NOMO-1 treated with DMSO at 0.1 percent for 48 hours (cell line): Measurements from ENCODE around the gene SEC14L1.

ENCODE experiments used
- DNase-seq: peaks from one replicate; lab custom pipeline; 2025; ENCODE audit not compliant: unreplicated experiment; lab: John Stamatoyannopoulos, UW

The SEC14L1 gene

DNA sequence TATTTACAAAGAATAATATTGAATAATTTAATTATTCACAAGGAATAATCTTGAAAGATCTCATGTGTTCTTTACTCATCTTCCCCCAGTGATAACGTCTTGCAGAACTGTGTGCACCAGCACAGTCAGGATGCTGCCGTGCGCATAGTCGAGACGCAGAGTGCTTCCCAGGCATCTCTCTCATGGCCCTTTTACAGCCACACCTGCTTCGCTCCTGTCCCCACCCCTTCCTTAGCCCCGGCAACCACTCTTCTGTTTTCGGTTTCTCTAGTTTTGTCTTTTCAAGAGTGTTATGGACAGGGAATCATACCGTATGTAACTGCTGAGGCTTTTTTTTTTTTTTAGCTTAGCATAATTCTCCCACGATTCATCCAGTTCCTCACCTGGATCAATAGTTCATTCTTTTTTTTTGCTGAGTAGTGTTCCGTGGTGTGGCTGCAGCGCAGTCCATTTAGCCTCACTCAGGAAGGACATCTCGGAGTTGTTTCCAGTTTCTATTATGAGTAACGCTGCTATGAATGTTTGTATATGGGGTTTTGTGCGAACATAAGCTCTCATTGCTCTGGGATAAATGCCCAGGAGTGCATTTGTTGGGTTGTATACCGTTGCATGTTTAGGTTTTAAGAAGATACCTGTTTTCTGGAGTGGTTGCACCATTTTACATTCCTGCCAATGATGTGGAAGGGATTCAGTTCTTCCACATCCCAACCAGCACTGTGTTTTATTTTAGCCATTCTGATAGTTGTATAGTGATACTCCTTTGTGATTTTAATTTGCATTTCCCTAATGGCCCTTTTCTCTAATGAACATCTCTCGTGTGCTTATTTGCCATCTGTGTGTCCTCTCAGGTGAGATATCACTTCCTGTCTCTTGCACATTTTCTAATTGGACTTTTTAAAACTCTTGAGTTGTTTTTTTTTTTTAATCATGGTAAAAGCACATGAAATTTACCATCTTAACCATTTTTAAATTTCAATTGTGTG lies 47.6 kb downstream of the SEC14L1 start:
- DNase-seq, result no peak

DNA sequence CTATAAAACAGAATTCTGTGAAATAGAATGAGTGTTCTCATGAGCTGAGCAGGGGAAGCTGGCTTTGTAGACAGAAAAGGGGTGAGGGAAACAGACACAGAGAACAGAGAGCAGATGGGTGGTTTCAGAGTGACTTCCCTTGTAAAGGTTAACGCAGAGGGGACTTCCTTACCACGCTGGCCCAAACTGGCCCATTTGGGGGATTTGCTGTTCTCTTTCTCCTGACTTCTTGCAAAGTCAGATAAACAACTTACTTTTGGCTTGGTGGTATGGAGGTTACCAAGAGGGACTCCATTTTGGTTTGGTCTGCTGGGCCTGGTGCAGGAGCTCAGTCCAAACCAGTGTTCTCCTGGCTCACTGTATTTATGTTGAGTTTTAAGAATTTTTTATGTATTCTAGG lies 48.4 kb downstream of the SEC14L1 start:
- no peak for DNase-seq

DNA sequence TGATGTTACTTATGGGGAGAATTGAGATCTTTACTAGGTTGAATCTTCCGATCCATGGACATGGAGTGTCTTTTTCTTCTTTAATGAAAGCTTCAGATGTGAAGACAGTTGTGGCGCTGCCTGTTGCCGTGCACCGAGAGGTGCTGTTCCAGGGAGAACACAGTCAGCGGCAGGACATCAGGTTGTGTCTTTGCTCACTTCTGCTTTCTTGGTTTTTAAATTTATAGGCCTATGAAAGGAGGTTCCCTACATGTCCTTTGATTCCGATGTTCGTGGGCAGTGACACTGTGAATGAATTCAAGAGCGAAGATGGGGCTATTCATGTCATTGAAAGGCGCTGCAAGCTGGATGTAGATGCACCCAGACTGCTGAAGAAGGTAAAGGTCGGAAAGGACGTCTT lies 49.8 kb downstream of the SEC14L1 start:
- DNase-seq, result peak; percentile 87

DNA sequence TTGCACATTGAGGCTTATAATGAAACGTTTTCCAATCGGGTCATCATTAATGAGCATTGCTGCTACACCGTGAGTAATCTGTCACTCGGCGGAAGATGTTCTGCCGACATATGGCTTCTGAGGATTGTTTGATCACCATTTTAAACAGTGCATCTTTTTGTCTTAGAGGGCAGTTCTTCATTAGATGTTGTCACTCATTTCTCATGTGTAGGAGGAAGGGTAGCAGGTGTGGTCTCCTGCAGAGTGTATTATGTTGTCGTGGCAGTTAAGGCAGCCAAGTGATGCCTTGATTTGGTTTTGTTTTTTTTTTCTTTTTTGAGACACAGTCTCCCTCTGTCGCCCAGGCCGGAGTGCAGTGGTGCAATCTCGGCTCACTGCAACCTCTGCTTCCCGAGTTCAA lies 50.5 kb downstream of the SEC14L1 start:
- DNase-seq, result no peak

DNA sequence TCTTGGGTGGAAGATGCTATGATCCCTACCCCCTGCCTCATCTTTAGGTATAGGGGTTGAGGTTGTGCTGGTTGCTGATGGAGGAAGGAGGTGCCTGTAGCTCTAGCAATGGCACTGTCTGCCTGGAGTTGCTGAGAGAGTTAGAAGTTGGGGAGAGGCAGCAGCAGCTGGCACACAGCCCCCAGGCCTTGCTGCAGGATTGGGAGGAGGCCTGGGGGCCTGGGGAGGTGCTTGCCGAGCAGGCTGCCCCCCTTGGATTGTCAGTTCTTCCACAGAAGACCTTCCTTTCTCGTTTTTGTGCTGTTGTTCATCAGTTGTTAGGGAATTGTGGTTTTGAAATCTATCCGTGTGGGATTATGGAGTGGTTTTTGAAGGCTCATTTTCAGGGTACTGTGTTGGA lies 52.9 kb downstream of the SEC14L1 start:
- no peak for DNase-seq

DNA sequence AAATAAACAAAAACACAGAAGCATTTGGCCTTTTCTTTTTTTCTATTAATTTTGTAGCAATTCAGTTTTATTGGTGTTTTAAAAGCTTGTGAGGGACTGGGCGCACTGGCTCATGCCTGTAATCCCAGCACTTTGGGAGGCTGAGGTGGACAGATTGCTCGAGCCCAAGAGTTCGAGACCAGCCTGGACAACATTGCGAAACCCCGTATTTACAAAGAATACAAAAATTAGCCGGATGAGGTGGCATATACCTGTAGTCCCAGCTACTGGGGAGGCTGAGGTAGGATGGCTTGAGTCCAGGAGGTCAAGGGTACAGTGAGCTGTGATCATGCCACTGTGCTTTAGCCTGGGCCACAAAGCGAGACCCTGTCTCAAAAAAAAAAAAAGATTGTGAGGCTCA lies 53.4 kb downstream of the SEC14L1 start:
- no peak for DNase-seq

DNA sequence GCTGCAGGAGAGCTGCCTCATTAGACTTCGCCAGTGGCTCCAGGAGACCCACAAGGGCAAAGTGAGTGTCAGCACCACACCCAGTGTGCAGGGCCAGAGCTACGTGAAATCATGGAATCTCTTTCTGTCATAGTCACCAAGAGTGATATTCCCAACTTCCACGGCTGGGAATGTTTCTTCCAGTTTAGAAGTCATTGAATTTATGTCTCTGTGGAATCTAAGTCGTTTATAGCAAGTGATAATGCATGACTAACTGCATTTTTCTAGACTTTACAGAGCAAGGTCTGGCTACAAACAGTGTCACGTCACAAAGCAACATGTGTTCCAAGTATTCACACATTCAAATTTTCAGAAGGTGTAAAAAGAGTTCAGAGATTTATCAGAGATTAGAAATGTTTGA lies 55.5 kb downstream of the SEC14L1 start:
- no peak for DNase-seq

DNA sequence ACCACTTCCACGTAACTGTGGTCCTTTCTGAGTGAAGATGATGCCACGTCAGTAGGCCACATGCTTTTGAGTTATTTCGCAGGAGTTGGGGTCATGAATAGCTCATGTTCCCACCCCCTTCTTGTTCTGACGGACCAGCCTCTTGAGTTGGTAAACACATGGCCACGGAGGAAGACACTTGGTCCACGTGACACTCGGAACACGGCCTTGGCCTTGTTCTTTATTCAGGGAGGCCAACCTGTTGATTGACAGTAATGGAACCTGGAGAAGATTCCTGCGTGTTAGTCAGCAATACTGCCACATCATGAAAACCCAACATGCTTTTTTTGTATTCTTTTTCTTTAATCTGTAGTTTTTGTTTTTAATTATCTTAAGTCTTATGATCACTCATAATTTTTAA lies 56.3 kb downstream of the SEC14L1 start:
- no peak for DNase-seq

DNA sequence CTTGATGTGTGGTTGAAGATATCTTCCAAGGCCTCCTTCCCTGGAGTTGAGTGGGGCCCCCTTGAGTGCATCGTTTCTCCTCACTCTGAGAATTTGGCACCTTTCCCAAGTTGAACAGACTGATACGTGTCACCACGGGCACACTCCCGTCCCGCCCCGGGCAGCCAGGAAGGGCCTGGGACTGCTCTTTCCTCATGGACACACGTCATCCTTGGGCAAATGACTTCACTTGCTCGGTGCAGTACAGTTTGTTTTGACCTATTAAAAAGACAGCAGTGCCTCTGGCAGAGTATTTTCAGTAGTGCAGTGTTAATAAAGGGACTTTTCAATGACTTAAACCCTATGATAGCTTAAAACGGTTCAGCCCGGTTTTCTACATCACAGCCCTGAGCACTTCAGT lies 59.9 kb downstream of the SEC14L1 start:
- no peak for DNase-seq

DNA sequence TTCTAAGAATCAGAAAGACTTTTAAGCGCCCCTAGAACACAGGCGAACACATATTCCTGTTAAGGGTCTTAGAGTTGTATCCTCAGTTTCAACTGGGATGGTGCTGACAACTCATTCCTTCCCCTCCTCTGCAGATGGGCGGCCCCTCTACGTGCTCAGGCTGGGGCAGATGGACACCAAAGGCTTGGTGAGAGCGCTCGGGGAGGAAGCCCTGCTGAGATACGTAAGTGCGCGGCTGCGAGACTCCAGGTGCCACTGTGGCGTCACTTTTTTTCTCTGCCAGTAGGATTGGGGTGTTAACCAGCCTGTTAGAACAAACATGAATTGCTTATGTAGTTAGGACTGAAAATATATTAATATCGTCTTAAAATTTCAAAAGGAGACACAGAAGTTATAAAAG lies 62.7 kb downstream of the SEC14L1 start:
- no peak for DNase-seq

DNA sequence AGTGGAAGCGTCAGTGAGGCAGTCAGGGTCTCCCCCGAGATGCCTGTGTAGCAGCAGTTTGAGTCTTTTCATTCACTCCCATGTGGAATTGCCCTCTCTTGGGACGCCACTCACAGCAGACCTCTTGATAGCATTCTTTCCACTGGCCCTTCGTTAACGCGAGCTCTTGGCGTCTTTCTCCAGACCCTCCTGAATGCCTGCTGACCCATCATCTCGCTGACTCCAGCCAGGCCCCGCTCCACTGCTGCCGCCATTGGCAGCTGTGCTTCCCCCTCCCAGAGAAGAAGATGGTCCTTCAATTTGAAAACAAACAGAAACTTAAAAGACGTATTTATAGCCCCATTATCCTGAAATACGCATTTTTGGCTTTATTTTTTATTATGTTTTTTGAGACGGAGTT lies 63.1 kb downstream of the SEC14L1 start:
- DNase-seq, result no peak

DNA sequence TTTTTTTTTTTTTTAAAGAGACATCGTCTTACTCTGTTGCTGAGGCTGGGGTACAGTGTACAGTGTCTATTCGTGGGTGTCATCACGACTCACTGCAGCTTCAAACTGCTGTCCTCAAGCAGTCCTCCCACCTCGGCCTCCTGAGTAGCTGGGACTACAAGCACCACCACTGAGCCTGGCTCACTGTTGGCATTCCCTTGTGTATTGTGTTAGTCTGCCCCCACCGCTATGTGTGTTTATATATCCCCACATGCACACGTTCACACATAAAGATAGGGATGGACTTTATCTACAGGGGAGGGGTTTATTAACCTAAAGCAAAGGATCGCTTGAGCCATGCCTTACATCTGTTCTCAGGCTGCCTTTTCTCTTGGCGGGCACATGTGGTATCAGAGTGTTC lies 63.8 kb downstream of the SEC14L1 start:
- DNase-seq, result no peak

DNA sequence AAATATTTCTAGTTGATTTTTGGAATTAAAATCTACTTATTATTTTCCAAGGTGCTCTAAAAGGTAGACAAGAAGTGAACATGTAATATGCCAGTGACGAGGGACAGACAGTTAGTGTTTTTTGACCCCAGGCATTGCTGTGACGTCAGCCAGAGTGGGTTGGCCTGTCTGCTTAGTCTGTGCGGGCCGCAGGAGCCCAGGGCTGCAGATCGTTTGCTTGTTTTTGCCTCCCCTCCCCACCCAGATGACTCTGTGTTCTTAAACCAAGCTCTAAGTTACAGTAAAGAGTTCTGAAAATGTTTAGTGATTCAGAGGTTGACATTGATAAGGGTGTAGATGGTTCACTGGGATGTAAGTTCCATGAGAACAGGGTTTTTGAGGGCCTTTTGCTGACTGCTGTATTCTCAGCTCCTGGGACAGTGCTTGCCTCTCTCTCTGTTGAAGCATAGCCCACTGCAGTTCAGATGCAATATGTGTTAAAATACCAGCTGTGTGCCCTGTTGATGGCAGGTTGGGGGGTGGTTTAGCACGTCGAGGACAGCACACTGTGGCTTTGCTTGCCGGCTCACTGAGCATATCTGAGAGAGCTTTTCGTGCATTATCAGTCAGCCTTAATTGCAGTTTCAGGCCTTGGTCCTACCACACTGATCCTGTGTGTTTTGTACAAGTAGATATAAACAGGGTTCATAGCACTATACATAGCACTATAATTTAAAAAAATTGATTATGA lies 64.8 kb downstream of the SEC14L1 start:
- DNase-seq, result no peak

DNA sequence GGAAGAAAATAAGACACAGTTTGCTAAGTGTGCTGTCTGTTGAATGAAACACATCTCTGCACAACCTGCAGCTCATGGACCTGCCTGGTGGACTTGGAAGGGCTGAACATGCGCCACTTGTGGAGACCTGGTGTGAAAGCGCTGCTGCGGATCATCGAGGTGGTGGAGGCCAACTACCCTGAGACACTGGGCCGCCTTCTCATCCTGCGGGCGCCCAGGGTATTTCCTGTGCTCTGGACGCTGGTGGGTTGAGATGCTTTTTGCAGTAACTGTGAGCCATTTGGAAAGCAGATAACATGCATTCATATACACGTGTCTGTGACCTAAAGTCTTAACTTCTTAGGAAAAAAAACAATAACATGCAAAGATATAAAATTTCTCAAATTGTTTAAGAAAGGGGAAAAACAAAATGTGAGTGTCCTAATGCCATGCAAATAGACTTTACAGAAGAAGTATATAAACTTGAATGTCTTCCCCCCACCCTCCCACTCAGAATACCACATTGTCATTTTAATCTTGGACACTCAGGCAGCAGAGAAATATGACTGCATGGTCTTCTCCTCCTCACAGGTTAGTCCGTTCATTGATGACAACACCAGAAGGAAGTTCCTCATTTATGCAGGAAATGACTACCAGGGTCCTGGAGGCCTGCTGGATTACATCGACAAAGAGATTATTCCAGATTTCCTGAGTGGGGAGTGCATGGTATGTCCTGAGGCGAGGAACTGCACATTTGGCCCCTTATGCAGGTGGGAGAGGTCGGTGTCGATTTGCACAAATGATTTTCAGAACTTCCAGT lies 65.6 kb downstream of the SEC14L1 start:
- DNase-seq, result peak; percentile 73

DNA sequence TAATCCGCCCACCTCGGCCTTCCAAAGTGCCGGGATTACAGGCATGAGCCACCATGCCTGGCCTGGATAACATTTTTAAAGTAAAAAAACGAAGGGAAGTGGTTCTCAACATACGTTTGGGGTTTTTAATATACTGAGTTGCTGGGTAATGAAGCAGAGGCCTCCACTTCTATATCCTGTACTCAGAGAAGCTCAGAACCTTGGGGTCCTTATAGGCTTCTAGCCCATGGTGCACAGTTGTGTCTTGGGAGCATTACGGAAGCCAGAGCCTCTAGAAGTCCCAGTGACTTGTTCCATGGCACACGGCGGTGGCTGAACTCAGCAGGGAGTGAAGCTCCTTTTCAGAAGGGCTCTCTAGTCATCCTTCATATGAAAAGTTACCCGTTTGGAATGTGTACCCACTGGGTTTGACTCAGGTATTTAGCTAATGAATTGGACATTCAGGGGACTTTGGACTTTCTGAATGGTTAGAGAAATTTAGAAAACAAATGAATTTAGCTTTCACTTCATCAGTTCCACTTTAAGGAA lies 67.0 kb downstream of the SEC14L1 start:
- no peak for DNase-seq

DNA sequence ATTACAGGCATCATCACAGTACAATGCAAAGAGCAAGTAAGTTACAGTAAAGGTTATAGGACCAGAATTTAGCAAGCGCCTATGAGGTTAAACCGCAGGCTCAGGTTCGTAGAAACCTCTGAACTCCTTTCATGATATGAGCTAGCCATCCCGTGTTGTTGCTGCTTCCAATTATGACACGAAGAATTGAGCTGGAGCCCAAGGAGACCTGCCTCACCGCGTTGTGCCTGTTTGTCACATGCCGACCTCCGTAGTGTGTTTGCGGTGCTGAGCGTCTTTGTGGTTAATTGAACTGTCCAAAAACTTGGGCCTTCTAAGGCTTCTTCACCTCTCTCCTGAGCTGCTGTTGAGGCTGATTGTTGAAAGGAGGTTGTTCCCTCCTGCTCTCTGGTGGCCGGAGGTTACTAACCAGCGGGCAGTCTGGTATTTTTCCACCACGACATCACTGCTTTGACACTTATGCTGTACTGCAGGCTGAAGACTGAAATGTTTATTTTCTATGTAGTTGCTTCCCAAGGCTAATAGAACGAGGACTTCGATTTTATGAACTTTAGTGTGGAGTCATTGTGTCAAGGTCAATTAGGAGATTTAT lies 67.5 kb downstream of the SEC14L1 start:
- peak; percentile 24 for DNase-seq

DNA sequence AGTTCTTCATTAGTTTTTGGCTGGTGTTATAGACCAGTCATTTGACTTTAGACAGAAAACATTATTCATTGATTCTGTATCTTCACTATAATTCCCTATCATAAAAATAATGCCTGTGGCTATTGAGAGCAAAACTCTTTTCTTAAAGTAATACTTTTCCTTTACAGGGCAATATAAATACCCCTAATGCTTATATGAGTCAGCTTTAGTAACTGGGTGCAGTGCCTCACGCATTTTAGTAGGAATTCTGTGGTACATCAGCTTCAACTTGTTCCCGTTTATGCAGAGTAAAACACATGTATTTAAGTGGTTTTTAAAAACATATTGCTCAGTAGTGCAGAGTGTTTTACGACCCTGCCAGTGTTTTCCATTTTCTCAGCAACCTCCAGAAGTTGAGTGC lies 68.1 kb downstream of the SEC14L1 start:
- no peak for DNase-seq

DNA sequence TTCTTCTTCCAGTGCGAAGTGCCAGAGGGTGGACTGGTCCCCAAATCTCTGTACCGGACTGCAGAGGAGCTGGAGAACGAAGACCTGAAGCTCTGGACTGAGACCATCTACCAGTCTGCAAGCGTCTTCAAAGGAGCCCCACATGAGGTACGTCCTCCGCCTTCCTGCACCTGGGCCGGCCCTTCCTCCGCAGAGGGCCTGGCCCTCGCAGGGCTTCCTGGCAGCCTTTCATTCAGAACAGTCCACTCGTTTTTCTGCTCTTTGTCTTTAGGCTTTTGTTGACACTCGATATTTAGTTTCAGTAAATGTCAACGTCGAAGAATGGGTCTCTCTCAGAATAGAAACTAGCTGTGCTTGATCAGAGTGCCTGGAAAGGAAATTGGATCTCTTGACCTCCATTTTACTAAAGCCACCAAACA lies 68.6 kb downstream of the SEC14L1 start:
- DNase-seq, result no peak

DNA sequence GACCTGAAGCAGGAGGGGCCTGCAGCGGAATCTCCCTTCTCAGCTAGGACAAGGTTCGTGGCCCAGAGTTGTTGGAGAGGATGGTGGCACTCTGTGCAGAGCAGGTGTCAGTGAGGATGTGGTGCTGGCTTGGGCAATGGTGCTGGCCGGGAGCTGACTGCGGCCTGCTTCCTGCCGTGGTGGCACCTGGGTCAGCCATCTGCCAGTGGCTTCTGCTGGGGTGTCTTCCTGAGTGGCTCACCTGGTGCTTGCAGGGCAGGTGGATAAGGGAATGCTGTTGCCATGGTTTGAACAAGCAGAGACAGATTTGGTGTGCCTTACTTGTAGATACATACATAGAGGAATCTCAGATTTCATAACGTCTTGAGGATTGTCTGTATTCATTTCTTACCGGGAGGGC lies 69.6 kb downstream of the SEC14L1 start:
- no peak for DNase-seq

DNA sequence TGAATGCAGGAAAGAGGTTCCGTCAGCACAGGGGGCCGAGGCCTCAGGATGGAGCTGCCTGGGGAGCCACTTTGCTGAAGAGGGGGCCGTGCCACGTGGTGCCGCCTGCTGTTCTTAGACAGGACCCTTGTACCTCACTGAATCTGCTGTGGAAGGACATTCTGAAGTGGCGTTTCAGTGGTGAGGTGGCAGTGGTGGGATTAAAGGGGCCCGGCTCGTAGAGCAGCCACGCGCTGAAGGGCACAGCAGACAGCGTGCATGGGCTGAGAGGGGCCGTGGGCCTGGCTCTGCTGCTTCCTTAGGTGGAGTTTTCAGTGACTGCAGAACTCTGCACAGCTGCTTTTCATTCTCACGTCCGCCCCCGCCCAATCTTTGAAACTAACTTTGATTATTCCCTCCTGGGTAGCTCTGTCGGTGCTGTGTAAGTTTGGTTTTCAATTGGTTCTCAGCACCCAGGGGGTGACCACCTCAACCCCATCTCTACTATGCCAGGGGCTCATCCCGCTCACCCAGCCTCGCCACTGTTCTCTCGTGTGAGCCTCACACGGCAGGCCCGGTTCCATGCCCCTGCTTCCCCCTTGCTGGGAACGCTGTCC lies 70.3 kb downstream of the SEC14L1 start:
- no peak for DNase-seq
